ENCODE results near the gene PTX4. TPM values are rescaled to one million over a fixed set of nuclear protein-coding genes. Genes with fewer than 3 reads are reported as not detected.

Gene PTX4
- total and polyA plus RNA-seq, 9 of the 15 experiments (the other 6 are each of a cell fraction or from before 2014, with no cell fraction given) = 0.11 TPM; not detected in 8

- peaks cover 0 to 28% of the 10 kb centered on the region in 2 experiments; a peak in 2 of 5 replicates for H3K4me1 ChIP-seq (replicated peaks in 1 of 2; ENCODE audit: control insufficient read depth in 2 of 2, insufficient read depth in 2 of 2, low read length in 2 of 2)
- no peak overlapping the region for H3K9ac ChIP-seq (ENCODE audit: insufficient read depth in 1 of 2, low read depth in 2 of 2, low read length in 2 of 2)
- intact Hi-C loops (cut with micrococcal nuclease) (no loop called here), in situ Hi-C loops (cut with MboI) (no loop called here)
- DNase-seq (ENCODE audit: extremely low read depth in 1 of 4, low spot score in 3 of 4) (no peak), ATAC-seq (no peak; the same call in 2 of the 3 replicates), FAIRE-seq (no peak)
- no peaks in the 10 kb centered on the region for H3K9me3 ChIP-seq (replicated peaks; ENCODE audit: control insufficient read depth, insufficient read depth, low read depth, low read length)
- no TSS peak for BruUV-seq (replicated peaks)
- H3K9me1 ChIP-seq (ENCODE audit: control insufficient read depth, insufficient read depth, low read length) = peaks cover 2% of the 10 kb centered on the region
- ChIA-PET CTCF (ENCODE audit: low intra/inter-chr PET ratio) (no interaction called here), POLR2A (interaction anchor here (1.1 kb wide), 1 partner anchor 14 kb away, joined by 3 read pairs; no protein-coding TSS in a partner anchor)
- H3K36me3 ChIP-seq (ENCODE audit: control insufficient read depth, insufficient read depth, low read length) = peaks cover 88% of the 10 kb centered on the region; the same call in 2 of the 3 replicates
- H4K20me1 ChIP-seq (replicated peaks; ENCODE audit: control insufficient read depth, insufficient read depth, low read length) = no peaks in the 10 kb centered on the region
- H3K79me2 ChIP-seq (ENCODE audit: control insufficient read depth, insufficient read depth, low read length) = no peaks in the 10 kb centered on the region
- no peaks in the 10 kb centered on the region for H3K27me3 ChIP-seq (ENCODE audit: control insufficient read depth in 2 of 2, insufficient read depth in 2 of 2, low read length in 2 of 2)
- H3K4me2 ChIP-seq (ENCODE audit: insufficient read depth, low read length) = no peak overlapping the region
- TF ChIP-seq ZNF609 (CRISPR knock-in tag; IDR thresholded peaks at IDR 0.05; ENCODE audit: borderline replicate concordance) (no peak), ZFP36 (IDR thresholded peaks at IDR 0.05; ENCODE audit: low read depth, low read length, partially characterized antibody) (no peak), SMAD4 (CRISPR knock-in tag; conservative IDR thresholded peaks at IDR 0.05) (no peak), ELK3 (CRISPR knock-in tag; IDR thresholded peaks at IDR 0.05) (no peak), POLR2G (IDR thresholded peaks at IDR 0.05; ENCODE audit: low read depth, low read length) (peak; percentile 11; the same call in 1 of the 2 replicates), IRF9 (tag; IDR thresholded peaks at IDR 0.05) (no peak)
- WGBS (ENCODE audit: insufficient coverage, low coverage, missing lambda C conversion rate) = 90% methylated on average over 8 of the region's 21 CpGs
- no peak overlapping the region for H3K4me3 ChIP-seq
- no peak overlapping the region for H3K27ac ChIP-seq (ENCODE audit: extremely low read depth, low read depth, low read length)
- no peak overlapping the region for H2AFZ ChIP-seq (ENCODE audit: low read depth, low read length)
Measured at GRCh38 chr16:1450841-1451240, 37.9 kb downstream of the PTX4 start.
